Measurements from ENCODE around the gene OR4F6.

OR4F6 gene

DNA sequence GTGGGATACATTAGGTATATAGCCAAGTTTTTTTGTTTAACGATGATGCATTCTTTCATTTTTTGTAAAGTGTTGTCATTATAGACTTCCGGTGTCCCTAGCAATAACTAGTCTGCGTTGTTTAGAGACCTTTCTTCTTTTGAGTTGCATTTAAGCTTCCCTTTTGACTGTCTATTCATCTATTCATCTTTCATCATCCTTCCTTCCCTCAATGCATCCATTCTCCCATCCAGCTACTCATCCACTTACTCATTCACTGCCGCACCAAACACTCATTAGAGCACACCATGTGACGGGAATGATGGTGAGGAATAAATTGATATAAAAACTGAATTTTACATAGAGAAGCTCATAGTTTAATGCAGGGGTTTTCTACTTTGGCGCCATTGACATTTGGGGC is 41.6 kb downstream of the OR4F6 start:
- Histone ChIP-seq H3K4me3 (ENCODE audit: low read depth, low read length) (no peak overlapping the region), H3K36me3 (replicated peaks) (no peaks in the 10 kb centered on the region), H3K27ac (no peak overlapping the region), H3K27me3 (replicated peaks) (no peaks in the 10 kb centered on the region)
- DNase-seq = no peak
- in situ Hi-C loops (cut with HindIII; ENCODE audit: low pct_ligation_motif_present, low sequenced_read_pairs) = no loop called here
- TF ChIP-seq CTCF (IDR thresholded peaks at IDR 0.05; ENCODE audit: low read depth, low read length, missing control alignments) = no peak

DNA sequence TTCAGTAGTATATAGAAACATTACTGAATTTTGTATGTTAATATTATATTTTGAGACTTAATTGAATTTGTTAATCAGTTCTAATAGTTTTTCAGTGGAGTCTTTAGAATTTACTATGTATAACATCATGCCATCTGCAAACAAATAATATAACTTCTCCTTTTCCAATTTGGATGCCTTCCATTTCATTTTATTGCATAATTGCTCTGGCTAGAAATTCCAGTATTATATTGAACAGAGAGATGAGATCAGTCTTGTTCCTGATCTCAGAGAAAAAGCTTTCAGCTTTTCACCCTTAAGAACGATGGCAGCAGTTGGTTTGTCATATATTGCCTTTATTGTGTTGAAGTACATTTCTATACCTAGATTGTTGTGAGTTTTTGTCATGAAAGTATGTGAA is 49.0 kb downstream of the OR4F6 start:
- Histone ChIP-seq H3K36me3 (replicated peaks) (no peaks in the 10 kb centered on the region), H3K27ac (no peak overlapping the region), H3K27me3 (replicated peaks) (no peaks in the 10 kb centered on the region), H3K4me3 (ENCODE audit: low read depth, low read length) (no peak overlapping the region)
- no peak for TF ChIP-seq CTCF (IDR thresholded peaks at IDR 0.05; ENCODE audit: low read depth, low read length, missing control alignments)
- DNase-seq = no peak
- in situ Hi-C loops (cut with HindIII; ENCODE audit: low pct_ligation_motif_present, low sequenced_read_pairs) = no loop called here
